WTC11 (cell line): ENCODE results near the gene ABHD17B. TPM values are rescaled to one million over a fixed set of nuclear protein-coding genes. Genes with fewer than 3 reads are reported as not detected.

Source experiments
- ATAC-seq: fragments of 200-7000 bp; cut with Tn5 transposase; 2 replicates; pipeline ENCODE4 v1.10.0; 2021; ENCODE audit warnings: mild to moderate bottlenecking, moderate library complexity
- CTCF ChIA-PET: fragments of 300-600 bp; sonication (Branson Sonifier 250); formaldehyde crosslinking; loops from one replicate; lab custom pipeline; 2021; ENCODE audit warnings: antibody characterized with exemption; lab: Charles Lee
- POLR2A ChIA-PET: fragments of 350-600 bp; sonication (Branson Sonifier 250); formaldehyde crosslinking; loops from one replicate; lab custom pipeline; 2021; ENCODE audit warnings: antibody characterized with exemption; lab: Charles Lee
- DNase-seq: peaks from one replicate; pipeline ENCODE4 v3.0.0; 2021; ENCODE audit warnings: low spot score
- H3K27ac Mint-ChIP-seq: 2 replicates; pipeline ENCODE4 v1.8.0; 2021; ENCODE audit warnings: mixed read lengths
- H3K27me3 Mint-ChIP-seq: 2 replicates; pipeline ENCODE4 v1.8.0; 2021; ENCODE audit warnings: low read depth, mild to moderate bottlenecking, moderate library complexity, mixed read lengths
- H3K36me3 Mint-ChIP-seq: 2 replicates; pipeline ENCODE4 v1.8.0; 2021; ENCODE audit warnings: mixed read lengths
- H3K4me1 Mint-ChIP-seq: 2 replicates; pipeline ENCODE4 v1.8.0; 2022; ENCODE audit warnings: mixed read lengths
- H3K4me3 Mint-ChIP-seq: 2 replicates; pipeline ENCODE4 v1.8.0; 2021; ENCODE audit warnings: mild to moderate bottlenecking, moderate library complexity, mixed read lengths
- H3K9me3 Mint-ChIP-seq: 2 replicates; pipeline ENCODE4 v1.8.0; 2021; ENCODE audit warnings: mixed read lengths
- ESRRA ChIP-seq: sonication (generic); formaldehyde crosslinking; IDR thresholded peaks from 2 replicates; pipeline ENCODE4 v1.8.1; 2022; ENCODE audit warnings: mild to moderate bottlenecking, missing genetic modification reagents, borderline replicate concordance
- FOXP1 ChIP-seq: sonication (generic); formaldehyde crosslinking; IDR thresholded peaks from 2 replicates; pipeline ENCODE4 v1.8.0; 2022; ENCODE audit warnings: missing genetic modification reagents, mild to moderate bottlenecking, moderate library complexity, borderline replicate concordance
- HMGA2 ChIP-seq: fragments of 250-450 bp; sonication (Bioruptor Pico); IDR thresholded peaks from 2 replicates; pipeline ENCODE4 v1.4.0; 2021; ENCODE audit warnings: mild to moderate bottlenecking, moderate library complexity
- IRF2 ChIP-seq: sonication (generic); formaldehyde crosslinking; IDR thresholded peaks from 2 replicates; pipeline ENCODE4 v1.8.0; 2022; ENCODE audit warnings: low read depth, missing genetic modification reagents, borderline replicate concordance
- KAT7 ChIP-seq: sonication (generic); formaldehyde crosslinking; IDR thresholded peaks from 2 replicates; pipeline ENCODE4 v1.8.1; 2023; ENCODE audit warnings: missing genetic modification reagents, mild to moderate bottlenecking, borderline replicate concordance
- MYBL2 ChIP-seq: sonication (generic); formaldehyde crosslinking; IDR thresholded peaks from 2 replicates; pipeline ENCODE4 v1.8.1; 2023; ENCODE audit warnings: mild to moderate bottlenecking, moderate library complexity, missing genetic modification reagents
- NFYB ChIP-seq: sonication (generic); formaldehyde crosslinking; conservative IDR thresholded peaks from 2 replicates; pipeline ENCODE4 v1.8.0; 2022; ENCODE audit warnings: low read depth, missing genetic modification reagents
- NR3C1 ChIP-seq: sonication (generic); formaldehyde crosslinking; conservative IDR thresholded peaks from 2 replicates; pipeline ENCODE4 v1.8.1; 2023; ENCODE audit warnings: low read depth, mild to moderate bottlenecking, missing genetic modification reagents
- RORB ChIP-seq: fragments of 250-450 bp; sonication (Bioruptor Pico); IDR thresholded peaks from 2 replicates; pipeline ENCODE4 v1.9.0; 2021; ENCODE audit warnings: mild to moderate bottlenecking
- ZNF232 ChIP-seq: sonication (generic); formaldehyde crosslinking; IDR thresholded peaks from 2 replicates; pipeline ENCODE4 v1.8.0; 2022; ENCODE audit warnings: mild to moderate bottlenecking, missing genetic modification reagents
- ZNF317 ChIP-seq: sonication (generic); formaldehyde crosslinking; IDR thresholded peaks from 2 replicates; pipeline ENCODE4 v1.8.1; 2023; ENCODE audit warnings: low read depth, mild to moderate bottlenecking, moderate library complexity, missing genetic modification reagents, borderline replicate concordance
- ZNF671 ChIP-seq: fragments of 250-450 bp; sonication (Bioruptor Pico); IDR thresholded peaks from 2 replicates; pipeline ENCODE4 v1.8.0; 2021; ENCODE audit warnings: mild to moderate bottlenecking
- total RNA-seq: library from RNA; stranded (reverse); gene quantifications from 3 replicates; pipeline ENCODE4 v1.2.3, GENCODE V29; 2021
- TF ChIP-seq, protein P1 (sequence below): sonication (generic); formaldehyde crosslinking; IDR thresholded peaks from 2 replicates; pipeline ENCODE4 v1.8.1; 2023; ENCODE audit warnings: mild to moderate bottlenecking, moderate library complexity, missing genetic modification reagents
- TF ChIP-seq, protein P2 (sequence below): sonication (generic); formaldehyde crosslinking; IDR thresholded peaks from 2 replicates; pipeline ENCODE4 v1.8.1; 2022; ENCODE audit warnings: mild to moderate bottlenecking, missing genetic modification reagents, moderate library complexity, borderline replicate concordance
- TF ChIP-seq, protein P3 (sequence below): sonication (generic); formaldehyde crosslinking; IDR thresholded peaks from 2 replicates; pipeline ENCODE4 v1.8.0; 2023; ENCODE audit warnings: mild to moderate bottlenecking, missing genetic modification reagents
- TF ChIP-seq, protein P4 (sequence below): sonication (generic); formaldehyde crosslinking; IDR thresholded peaks from 2 replicates; pipeline ENCODE4 v1.8.0; 2022; ENCODE audit warnings: mild to moderate bottlenecking, missing genetic modification reagents
- TF ChIP-seq, protein P5 (sequence below): fragments of 250-450 bp; sonication (Bioruptor Pico); IDR thresholded peaks from 2 replicates; pipeline ENCODE4 v1.9.0; 2021; ENCODE audit warnings: mild to moderate bottlenecking, borderline replicate concordance
- TF ChIP-seq, protein P6 (sequence below): sonication (generic); formaldehyde crosslinking; IDR thresholded peaks from 2 replicates; pipeline ENCODE4 v1.8.1; 2022; ENCODE audit warnings: missing genetic modification reagents, borderline replicate concordance

ABHD17B gene
- total RNA-seq, 1 experiment from 2014 or later: 56.6 TPM

DNA sequence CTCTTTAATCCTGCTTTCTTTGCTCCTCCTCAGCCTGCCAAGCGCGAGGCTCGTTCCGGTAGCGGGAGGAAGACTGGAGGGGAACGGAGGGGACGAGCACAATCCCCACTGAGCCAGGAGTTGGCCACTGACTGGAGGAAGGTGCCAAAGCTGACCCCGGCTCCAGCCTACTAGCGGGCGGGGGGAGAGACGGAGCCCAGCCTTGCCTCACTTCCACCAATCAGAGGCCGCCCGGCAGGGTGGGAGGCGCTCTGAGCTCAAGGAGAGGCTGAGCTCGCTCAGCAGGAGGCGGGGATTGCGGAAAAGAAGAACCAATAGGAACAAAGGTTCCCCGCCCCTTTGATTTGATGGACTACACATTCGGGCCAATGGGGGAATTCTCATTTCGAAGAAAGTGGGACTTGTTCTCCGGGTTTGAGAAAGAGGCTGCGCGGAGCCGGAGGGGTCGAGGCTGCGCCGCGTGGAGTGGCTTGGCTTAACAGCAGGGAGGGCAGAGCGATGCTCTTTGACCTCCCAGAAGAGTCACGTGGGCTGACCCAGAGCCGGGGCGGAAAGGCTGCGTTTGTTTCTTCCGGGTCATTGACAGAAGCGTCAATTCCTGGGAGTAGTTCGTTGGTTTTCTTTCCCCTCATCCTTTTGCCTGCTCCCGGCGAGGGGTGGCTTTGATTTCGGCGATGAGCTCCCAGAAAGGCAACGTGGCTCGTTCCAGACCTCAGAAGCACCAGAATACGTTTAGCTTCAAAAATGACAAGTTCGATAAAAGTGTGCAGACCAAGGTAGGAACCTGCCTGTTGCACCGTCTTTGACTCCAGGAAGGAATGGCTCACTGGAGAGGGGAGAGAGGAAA is at the start of gene ABHD17B, which contains the start of gene C9orf85 (continued):
- TF ChIP-seq, protein P1, sequence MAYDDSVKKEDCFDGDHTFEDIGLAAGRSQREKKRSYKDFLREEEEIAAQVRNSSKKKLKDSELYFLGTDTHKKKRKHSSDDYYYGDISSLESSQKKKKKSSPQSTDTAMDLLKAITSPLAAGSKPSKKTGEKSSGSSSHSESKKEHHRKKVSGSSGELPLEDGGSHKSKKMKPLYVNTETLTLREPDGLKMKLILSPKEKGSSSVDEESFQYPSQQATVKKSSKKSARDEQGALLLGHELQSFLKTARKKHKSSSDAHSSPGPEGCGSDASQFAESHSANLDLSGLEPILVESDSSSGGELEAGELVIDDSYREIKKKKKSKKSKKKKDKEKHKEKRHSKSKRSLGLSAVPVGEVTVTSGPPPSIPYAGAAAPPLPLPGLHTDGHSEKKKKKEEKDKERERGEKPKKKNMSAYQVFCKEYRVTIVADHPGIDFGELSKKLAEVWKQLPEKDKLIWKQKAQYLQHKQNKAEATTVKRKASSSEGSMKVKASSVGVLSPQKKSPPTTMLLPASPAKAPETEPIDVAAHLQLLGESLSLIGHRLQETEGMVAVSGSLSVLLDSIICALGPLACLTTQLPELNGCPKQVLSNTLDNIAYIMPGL (CRISPR knock-in tag): no peak
- TF ChIP-seq ZNF232 (peak; percentile 70; the same call in 1 of the 2 replicates), FOXP1 (CRISPR knock-in tag) (peak; percentile 65; the same call in 1 of the 2 replicates), MYBL2 (CRISPR knock-in tag) (no peak), IRF2 (CRISPR knock-in tag) (no peak), ZNF671 (CRISPR knock-in tag) (no peak), HMGA2 (CRISPR knock-in tag) (no peak), ESRRA (CRISPR knock-in tag) (no peak), ZNF317 (CRISPR knock-in tag) (no peak), RORB (CRISPR knock-in tag) (no peak)
- TF ChIP-seq, protein P2, sequence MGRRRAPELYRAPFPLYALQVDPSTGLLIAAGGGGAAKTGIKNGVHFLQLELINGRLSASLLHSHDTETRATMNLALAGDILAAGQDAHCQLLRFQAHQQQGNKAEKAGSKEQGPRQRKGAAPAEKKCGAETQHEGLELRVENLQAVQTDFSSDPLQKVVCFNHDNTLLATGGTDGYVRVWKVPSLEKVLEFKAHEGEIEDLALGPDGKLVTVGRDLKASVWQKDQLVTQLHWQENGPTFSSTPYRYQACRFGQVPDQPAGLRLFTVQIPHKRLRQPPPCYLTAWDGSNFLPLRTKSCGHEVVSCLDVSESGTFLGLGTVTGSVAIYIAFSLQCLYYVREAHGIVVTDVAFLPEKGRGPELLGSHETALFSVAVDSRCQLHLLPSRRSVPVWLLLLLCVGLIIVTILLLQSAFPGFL: no peak; the same call in 1 of the 2 replicates
- TF ChIP-seq, protein P3, sequence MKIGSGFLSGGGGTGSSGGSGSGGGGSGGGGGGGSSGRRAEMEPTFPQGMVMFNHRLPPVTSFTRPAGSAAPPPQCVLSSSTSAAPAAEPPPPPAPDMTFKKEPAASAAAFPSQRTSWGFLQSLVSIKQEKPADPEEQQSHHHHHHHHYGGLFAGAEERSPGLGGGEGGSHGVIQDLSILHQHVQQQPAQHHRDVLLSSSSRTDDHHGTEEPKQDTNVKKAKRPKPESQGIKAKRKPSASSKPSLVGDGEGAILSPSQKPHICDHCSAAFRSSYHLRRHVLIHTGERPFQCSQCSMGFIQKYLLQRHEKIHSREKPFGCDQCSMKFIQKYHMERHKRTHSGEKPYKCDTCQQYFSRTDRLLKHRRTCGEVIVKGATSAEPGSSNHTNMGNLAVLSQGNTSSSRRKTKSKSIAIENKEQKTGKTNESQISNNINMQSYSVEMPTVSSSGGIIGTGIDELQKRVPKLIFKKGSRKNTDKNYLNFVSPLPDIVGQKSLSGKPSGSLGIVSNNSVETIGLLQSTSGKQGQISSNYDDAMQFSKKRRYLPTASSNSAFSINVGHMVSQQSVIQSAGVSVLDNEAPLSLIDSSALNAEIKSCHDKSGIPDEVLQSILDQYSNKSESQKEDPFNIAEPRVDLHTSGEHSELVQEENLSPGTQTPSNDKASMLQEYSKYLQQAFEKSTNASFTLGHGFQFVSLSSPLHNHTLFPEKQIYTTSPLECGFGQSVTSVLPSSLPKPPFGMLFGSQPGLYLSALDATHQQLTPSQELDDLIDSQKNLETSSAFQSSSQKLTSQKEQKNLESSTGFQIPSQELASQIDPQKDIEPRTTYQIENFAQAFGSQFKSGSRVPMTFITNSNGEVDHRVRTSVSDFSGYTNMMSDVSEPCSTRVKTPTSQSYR (CRISPR knock-in tag): peak; percentile 72; the same call in 1 of the 2 replicates
- TF ChIP-seq, protein P4, sequence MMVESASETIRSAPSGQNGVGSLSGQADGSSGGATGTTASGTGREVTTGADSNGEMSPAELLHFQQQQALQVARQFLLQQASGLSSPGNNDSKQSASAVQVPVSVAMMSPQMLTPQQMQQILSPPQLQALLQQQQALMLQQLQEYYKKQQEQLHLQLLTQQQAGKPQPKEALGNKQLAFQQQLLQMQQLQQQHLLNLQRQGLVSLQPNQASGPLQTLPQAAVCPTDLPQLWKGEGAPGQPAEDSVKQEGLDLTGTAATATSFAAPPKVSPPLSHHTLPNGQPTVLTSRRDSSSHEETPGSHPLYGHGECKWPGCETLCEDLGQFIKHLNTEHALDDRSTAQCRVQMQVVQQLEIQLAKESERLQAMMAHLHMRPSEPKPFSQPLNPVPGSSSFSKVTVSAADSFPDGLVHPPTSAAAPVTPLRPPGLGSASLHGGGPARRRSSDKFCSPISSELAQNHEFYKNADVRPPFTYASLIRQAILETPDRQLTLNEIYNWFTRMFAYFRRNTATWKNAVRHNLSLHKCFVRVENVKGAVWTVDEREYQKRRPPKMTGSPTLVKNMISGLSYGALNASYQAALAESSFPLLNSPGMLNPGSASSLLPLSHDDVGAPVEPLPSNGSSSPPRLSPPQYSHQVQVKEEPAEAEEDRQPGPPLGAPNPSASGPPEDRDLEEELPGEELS (CRISPR knock-in tag): 0 out of 2 replicates have a peak, but pooled peaks have one; percentile 15

DNA sequence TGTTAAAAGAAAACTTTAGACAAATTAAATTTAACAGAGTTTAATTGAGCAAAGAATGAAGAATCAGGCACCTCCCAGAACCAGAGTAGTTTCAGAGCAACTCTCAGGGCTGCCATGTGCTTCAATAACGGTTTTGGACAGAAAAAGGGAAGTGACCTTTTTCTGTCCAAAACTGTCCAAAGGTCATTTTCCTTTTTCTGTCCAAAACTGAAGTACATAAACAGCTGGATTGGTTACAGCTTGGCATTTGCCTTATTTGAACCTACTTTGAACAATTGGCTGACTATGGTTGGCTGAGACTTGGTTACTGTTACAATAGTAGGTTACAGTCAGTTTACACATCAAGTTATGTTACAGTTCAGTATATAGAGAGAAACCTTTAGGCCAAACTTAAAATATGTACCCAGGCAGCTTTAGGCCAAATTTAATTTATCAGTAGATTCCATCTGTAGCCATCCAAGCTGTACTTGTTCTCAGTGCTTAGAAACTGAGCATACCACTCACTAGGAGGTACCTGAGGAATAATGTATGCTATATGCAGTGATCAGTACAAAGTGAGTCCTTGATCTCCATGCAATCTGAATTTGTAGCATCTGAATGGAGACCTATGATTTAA is 44.4 kb upstream of the ABHD17B start:
- CTCF ChIA-PET: no interaction called here
- TF ChIP-seq, protein P5, sequence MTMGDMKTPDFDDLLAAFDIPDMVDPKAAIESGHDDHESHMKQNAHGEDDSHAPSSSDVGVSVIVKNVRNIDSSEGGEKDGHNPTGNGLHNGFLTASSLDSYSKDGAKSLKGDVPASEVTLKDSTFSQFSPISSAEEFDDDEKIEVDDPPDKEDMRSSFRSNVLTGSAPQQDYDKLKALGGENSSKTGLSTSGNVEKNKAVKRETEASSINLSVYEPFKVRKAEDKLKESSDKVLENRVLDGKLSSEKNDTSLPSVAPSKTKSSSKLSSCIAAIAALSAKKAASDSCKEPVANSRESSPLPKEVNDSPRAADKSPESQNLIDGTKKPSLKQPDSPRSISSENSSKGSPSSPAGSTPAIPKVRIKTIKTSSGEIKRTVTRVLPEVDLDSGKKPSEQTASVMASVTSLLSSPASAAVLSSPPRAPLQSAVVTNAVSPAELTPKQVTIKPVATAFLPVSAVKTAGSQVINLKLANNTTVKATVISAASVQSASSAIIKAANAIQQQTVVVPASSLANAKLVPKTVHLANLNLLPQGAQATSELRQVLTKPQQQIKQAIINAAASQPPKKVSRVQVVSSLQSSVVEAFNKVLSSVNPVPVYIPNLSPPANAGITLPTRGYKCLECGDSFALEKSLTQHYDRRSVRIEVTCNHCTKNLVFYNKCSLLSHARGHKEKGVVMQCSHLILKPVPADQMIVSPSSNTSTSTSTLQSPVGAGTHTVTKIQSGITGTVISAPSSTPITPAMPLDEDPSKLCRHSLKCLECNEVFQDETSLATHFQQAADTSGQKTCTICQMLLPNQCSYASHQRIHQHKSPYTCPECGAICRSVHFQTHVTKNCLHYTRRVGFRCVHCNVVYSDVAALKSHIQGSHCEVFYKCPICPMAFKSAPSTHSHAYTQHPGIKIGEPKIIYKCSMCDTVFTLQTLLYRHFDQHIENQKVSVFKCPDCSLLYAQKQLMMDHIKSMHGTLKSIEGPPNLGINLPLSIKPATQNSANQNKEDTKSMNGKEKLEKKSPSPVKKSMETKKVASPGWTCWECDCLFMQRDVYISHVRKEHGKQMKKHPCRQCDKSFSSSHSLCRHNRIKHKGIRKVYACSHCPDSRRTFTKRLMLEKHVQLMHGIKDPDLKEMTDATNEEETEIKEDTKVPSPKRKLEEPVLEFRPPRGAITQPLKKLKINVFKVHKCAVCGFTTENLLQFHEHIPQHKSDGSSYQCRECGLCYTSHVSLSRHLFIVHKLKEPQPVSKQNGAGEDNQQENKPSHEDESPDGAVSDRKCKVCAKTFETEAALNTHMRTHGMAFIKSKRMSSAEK (CRISPR knock-in tag): no peak
- no peak for TF ChIP-seq KAT7 (CRISPR knock-in tag)
- TF ChIP-seq RORB (CRISPR knock-in tag): no peak
- no peak for TF ChIP-seq NFYB (CRISPR knock-in tag)
- TF ChIP-seq, protein P6, sequence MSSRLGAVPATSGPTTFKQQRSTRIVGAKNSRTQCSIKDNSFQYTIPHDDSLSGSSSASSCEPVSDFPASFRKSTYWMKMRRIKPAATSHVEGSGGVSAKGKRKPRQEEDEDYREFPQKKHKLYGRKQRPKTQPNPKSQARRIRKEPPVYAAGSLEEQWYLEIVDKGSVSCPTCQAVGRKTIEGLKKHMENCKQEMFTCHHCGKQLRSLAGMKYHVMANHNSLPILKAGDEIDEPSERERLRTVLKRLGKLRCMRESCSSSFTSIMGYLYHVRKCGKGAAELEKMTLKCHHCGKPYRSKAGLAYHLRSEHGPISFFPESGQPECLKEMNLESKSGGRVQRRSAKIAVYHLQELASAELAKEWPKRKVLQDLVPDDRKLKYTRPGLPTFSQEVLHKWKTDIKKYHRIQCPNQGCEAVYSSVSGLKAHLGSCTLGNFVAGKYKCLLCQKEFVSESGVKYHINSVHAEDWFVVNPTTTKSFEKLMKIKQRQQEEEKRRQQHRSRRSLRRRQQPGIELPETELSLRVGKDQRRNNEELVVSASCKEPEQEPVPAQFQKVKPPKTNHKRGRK (CRISPR knock-in tag): no peak
- no peak for TF ChIP-seq NR3C1

More for the DNA sequence above, 44.4 kb upstream of the ABHD17B start:
- DNase-seq (no peak), ATAC-seq (no peak)
- no peak overlapping the region for H3K4me3 Mint-ChIP-seq
- H3K27me3 Mint-ChIP-seq: no peaks in the 10 kb centered on the region
- POLR2A ChIA-PET: no interaction called here
- H3K27ac Mint-ChIP-seq: no peak overlapping the region
- peaks cover 73% of the 10 kb centered on the region for H3K4me1 Mint-ChIP-seq
- H3K9me3 Mint-ChIP-seq: no peaks in the 10 kb centered on the region
- H3K36me3 Mint-ChIP-seq: no peaks in the 10 kb centered on the region
